ENCODE measurements around the gene SLC24A4.

The SLC24A4 gene

DNA sequence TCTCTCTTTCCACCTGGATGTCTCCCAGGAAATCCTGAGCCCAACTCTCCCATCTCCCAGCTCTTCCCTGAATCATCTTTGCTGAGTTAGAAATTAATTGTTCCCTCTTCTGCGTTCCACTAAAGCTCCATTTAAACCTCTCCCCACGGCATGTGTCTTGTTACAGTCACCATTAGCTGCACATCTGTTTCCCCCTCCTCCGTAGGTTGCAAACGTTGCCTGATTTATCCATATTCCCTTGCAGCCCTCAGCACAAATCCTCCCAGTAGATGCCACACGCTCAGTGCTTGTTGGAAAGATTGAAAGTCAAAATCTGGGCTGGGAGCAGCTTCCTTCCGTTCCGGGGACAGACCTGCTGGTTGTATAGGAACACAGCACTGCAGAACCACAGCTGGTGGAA is 90.4 kb downstream of the SLC24A4 start:
- H3K9me3 ChIP-seq (ENCODE audit: control insufficient read depth, insufficient read depth, low read length) = no peaks in the 10 kb centered on the region

DNA sequence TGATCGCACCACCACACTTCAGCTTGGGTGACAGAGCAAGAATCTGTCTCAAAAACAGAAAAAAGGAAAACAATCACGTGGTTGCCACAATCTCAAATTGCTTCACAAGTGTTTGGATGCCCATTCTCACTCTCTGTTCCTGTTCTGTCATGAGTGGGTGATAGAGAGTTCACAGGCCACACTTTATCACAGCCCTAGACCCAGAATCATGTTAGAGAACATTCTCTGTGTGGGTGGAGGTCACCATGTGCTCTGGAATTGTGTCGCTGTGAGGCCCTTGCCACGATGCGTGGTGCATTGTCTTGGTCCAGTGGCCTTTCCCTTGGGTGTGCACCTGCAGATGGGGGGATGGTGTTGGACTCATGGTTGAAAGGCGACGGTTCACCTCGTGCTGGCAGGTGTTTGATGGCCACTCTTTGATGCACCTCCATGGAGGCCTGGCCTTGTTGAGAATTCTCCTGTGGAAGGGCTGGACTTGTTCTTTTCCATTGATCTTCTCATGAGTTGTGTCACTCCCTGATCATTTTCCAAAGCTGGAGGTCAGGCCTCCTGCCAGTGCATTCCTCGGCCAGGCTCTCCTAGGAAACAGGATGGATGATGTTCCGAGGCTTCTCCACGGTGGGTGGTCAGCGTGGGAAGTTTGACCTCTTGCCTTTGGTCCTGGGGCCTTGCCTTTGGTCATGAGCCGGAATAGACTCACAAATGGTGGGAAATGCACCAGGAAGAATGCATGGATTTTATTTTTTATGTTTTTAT is 91.9 kb downstream of the SLC24A4 start:
- H3K9ac ChIP-seq (ENCODE audit: low read depth, low read length) = no peak overlapping the region
- H3K9me3 ChIP-seq (ENCODE audit: control insufficient read depth, insufficient read depth, low read length) = no peaks in the 10 kb centered on the region
- no peaks in the 10 kb centered on the region for H3K36me3 ChIP-seq (ENCODE audit: insufficient read depth, low read length)
- no peaks in the 10 kb centered on the region for H3K4me1 ChIP-seq (ENCODE audit: insufficient read depth, low read length)

More for the DNA sequence above, 90.4 kb downstream of the SLC24A4 start:
- Histone ChIP-seq H3K36me3 (ENCODE audit: insufficient read depth, low read length) (no peaks in the 10 kb centered on the region), H3K9ac (ENCODE audit: low read depth, low read length) (no peak overlapping the region), H3K4me1 (ENCODE audit: insufficient read depth, low read length) (no peaks in the 10 kb centered on the region)

DNA sequence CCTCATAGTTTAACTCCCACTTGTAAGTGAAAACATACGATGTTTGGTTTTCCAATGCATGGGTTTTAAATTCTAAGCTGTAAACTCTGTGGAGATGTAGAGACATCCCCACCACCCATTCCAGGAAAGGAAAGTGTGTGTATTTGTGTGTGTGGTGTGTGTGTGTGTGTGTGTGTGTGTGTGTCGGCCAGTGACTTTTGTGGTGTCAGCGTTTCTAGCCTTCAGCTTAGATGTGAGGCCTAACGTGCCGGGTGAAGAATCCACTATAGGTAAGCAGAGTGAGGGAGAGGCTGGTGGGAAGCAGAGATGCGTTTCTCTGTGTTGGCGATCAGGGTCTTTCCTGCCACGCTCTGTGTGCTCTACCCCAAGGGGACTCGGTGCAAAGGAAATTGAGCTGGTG is 93.0 kb downstream of the SLC24A4 start:
- H3K9ac ChIP-seq (ENCODE audit: low read depth, low read length) = no peak overlapping the region
- H3K4me1 ChIP-seq (ENCODE audit: insufficient read depth, low read length) = no peaks in the 10 kb centered on the region
- H3K36me3 ChIP-seq (ENCODE audit: insufficient read depth, low read length) = no peaks in the 10 kb centered on the region
- no peaks in the 10 kb centered on the region for H3K9me3 ChIP-seq (ENCODE audit: control insufficient read depth, insufficient read depth, low read length)

DNA sequence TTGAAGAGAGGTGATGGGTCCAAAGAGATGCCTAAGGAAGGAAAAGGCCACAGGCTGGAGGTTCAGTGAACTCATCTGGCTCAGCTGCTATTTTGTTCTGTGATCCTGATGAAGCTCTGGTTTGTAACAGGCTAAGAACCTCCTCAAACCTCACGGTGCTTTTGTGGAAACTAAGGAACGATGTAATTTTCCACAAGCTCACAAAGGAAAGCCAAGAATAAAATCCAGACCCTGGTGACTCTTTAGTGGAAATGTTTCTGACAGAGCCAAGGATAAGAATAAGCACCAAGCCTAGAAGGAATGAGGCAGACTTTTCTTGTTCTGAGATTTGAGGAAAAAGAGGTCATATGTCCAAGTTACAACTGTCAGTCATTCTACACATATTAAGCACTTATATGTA is 93.6 kb downstream of the SLC24A4 start:
- Histone ChIP-seq H3K4me1 (ENCODE audit: insufficient read depth, low read length) (no peaks in the 10 kb centered on the region), H3K36me3 (ENCODE audit: insufficient read depth, low read length) (no peaks in the 10 kb centered on the region), H3K9me3 (ENCODE audit: control insufficient read depth, insufficient read depth, low read length) (no peaks in the 10 kb centered on the region), H3K9ac (ENCODE audit: low read depth, low read length) (no peak overlapping the region)

DNA sequence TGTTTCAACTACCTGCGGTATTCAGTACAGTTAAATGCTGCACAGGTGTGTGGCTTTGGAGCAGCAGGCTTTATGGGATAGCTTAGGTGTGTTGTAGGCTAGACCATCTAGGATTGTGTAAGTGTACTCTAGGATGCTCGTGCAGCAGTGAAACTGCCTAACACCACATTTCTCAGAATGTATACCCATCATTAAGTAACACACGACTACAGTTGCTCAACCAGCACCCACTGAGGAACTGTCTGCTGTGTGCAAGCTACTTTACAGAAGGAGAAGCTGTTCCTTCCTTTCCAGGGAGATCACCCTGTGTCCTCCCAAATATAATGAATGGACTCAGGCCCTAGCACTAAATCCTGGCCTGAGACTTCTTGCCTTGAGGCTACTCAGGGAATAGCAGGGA is 94.8 kb downstream of the SLC24A4 start:
- no peaks in the 10 kb centered on the region for H3K36me3 ChIP-seq (ENCODE audit: insufficient read depth, low read length)
- no peaks in the 10 kb centered on the region for H3K4me1 ChIP-seq (ENCODE audit: insufficient read depth, low read length)
- H3K9me3 ChIP-seq (ENCODE audit: control insufficient read depth, insufficient read depth, low read length) = no peaks in the 10 kb centered on the region
- H3K9ac ChIP-seq (ENCODE audit: low read depth, low read length) = no peak overlapping the region

DNA sequence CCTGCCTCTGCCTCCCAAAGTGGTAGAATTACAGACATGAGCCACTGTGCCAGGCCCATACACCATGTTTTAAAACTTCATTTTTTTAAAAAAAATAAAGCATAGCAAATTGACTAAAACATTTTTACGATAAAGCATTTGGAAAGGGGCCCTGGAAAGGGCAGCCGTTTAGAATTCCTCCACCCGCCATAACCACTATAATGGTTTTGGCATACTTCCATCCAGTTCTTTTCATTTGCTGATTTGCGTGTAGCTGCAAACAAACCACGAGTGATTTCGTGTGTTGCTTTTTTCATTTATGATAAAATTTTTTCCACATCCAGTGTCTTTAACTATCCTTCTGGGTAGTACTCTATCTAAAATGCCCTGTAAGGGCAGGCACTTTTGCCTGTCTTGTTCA is 98.8 kb downstream of the SLC24A4 start:
- Histone ChIP-seq H3K4me1 (ENCODE audit: insufficient read depth, low read length) (no peaks in the 10 kb centered on the region), H3K9ac (ENCODE audit: low read depth, low read length) (no peak overlapping the region), H3K36me3 (ENCODE audit: insufficient read depth, low read length) (no peaks in the 10 kb centered on the region), H3K9me3 (ENCODE audit: control insufficient read depth, insufficient read depth, low read length) (no peaks in the 10 kb centered on the region)

DNA sequence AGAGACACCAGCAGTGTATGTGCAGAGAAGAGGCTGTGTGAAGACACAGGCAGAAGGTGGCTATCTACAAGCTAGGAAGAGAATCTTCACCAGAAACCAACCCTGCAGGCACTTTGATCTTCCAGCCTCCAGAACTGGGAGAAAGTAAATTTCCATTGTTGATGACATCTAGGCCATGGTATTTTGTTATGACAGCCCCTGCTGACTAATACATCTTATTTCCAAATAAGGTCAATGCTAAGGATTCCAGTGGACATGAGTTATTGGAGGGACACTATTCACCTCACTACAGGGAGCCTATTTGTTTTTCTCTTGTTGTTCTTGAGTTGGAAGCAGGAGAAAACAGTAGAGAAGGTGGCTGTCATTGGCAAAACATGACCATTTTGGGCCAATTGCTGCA is 102.1 kb downstream of the SLC24A4 start:
- Histone ChIP-seq H3K9me3 (ENCODE audit: control insufficient read depth, insufficient read depth, low read length) (no peaks in the 10 kb centered on the region), H3K9ac (ENCODE audit: low read depth, low read length) (no peak overlapping the region), H3K36me3 (ENCODE audit: insufficient read depth, low read length) (no peaks in the 10 kb centered on the region), H3K4me1 (ENCODE audit: insufficient read depth, low read length) (no peaks in the 10 kb centered on the region)

DNA sequence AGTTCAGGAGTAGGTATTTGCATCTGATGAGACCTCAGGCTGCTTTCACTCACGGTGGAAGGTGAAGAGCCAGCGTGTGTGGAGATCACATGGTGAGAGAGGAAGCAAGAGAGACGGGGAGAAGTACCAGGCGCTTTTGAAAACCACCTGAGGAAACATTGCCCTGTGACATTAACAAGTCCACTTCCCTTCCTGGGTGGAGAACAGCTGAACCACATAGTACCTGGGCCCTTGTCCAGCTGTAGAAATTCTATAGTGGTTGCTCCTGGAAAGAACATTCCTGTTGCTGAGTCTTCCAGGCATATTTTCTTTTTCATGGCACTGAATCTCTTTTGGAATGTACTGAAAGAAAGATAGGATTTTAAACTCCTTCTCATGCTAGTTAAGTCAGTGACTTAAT is 103.3 kb downstream of the SLC24A4 start:
- Histone ChIP-seq H3K4me1 (ENCODE audit: insufficient read depth, low read length) (no peaks in the 10 kb centered on the region), H3K9me3 (ENCODE audit: control insufficient read depth, insufficient read depth, low read length) (no peaks in the 10 kb centered on the region), H3K9ac (ENCODE audit: low read depth, low read length) (no peak overlapping the region), H3K36me3 (ENCODE audit: insufficient read depth, low read length) (no peaks in the 10 kb centered on the region)

DNA sequence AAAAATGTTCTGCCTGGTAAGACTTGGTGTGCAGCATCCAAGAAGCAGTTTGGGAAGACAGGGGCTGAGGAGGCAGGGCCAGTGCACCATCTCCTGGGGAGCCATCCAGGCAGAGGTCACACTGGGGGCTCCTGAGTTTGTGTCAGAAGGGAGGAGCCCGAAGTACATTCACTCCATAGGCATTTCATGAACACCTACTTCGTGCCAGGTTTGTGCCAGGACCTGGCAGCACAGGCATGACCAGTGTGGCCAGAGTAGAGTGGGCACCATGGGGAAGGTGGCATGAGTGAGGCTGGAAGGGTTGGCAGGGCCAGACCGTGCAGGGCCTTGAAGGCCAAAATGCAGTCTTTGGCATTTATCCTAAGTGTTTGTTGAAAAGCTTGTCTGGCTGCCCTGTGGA is 104.1 kb downstream of the SLC24A4 start:
- H3K9ac ChIP-seq (ENCODE audit: low read depth, low read length) = no peak overlapping the region
- no peaks in the 10 kb centered on the region for H3K36me3 ChIP-seq (ENCODE audit: insufficient read depth, low read length)
- no peaks in the 10 kb centered on the region for H3K9me3 ChIP-seq (ENCODE audit: control insufficient read depth, insufficient read depth, low read length)
- H3K4me1 ChIP-seq (ENCODE audit: insufficient read depth, low read length) = no peaks in the 10 kb centered on the region

DNA sequence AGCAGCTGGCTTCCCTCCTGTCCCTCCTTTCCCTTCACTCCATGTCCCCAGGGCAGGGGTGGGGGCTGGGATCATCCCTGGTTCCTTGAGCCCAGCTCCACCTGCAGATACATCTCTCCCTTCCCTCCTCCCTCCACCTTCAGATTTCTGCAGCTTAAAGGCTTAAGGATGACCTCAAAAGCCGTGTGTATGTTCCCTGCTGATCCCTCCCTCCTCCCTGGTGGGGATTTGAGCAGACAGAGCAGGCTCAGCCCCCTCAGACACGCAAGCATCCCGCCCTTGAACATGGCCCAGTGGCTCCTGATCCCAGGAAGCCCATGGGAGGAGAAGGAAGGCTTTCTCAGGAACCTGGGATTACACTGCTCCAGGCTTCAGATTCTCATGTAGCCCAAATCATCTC is 107.7 kb downstream of the SLC24A4 start:
- H3K4me1 ChIP-seq (ENCODE audit: insufficient read depth, low read length) = no peaks in the 10 kb centered on the region
- no peak overlapping the region for H3K9ac ChIP-seq (ENCODE audit: low read depth, low read length)
- no peaks in the 10 kb centered on the region for H3K9me3 ChIP-seq (ENCODE audit: control insufficient read depth, insufficient read depth, low read length)
- no peaks in the 10 kb centered on the region for H3K36me3 ChIP-seq (ENCODE audit: insufficient read depth, low read length)

DNA sequence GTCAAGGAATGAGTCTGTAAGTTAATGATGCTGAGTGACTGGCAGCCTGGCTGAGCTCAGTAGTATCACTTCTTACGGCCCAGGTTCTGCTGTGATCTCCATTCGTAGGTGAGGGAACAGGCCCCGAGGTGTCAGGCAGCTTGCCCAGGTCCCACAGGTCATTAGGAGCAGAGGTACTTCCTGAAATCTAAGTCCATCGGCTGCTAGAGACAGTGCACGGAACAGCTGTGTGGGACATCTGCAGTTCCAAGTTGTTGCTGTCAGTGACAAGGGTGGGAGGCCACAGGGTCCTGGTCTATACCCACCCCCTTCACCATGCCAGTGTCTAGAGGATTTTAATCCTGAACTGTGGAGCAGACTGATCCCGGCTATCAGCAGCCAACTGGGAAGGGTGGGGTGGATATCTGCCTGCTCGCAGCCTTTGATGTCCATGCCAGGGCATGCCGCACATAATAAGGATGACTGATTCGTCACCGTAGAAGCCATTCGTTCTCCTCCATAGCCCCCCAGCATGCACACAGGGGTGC is 108.3 kb downstream of the SLC24A4 start:
- H3K4me1 ChIP-seq (ENCODE audit: insufficient read depth, low read length) = no peaks in the 10 kb centered on the region

DNA sequence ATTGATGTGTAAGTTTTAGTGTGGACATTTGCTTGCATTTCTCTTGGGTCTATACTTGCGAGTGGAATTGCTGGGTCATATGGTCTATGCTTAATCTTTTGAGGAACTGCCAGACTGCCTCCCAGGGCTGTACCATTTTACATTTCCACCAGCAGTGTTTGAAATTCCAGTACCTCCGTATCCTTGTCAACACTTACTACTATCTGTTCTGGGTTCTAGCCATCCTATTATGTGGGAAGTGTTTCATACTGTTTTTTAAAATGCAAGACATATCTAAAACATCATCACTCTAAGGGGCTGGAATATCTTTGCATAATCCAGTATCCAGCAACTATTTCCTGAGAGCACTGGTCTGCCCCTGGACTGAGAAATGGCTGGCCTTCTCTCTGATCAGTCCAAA is 110.4 kb downstream of the SLC24A4 start:
- Histone ChIP-seq H3K36me3 (ENCODE audit: insufficient read depth, low read length) (no peaks in the 10 kb centered on the region), H3K9ac (ENCODE audit: low read depth, low read length) (no peak overlapping the region), H3K9me3 (ENCODE audit: control insufficient read depth, insufficient read depth, low read length) (no peaks in the 10 kb centered on the region), H3K4me1 (ENCODE audit: insufficient read depth, low read length) (no peaks in the 10 kb centered on the region)

More for the DNA sequence above, 108.3 kb downstream of the SLC24A4 start:
- Histone ChIP-seq H3K36me3 (ENCODE audit: insufficient read depth, low read length) (no peaks in the 10 kb centered on the region), H3K9ac (ENCODE audit: low read depth, low read length) (no peak overlapping the region), H3K9me3 (ENCODE audit: control insufficient read depth, insufficient read depth, low read length) (no peaks in the 10 kb centered on the region)

DNA sequence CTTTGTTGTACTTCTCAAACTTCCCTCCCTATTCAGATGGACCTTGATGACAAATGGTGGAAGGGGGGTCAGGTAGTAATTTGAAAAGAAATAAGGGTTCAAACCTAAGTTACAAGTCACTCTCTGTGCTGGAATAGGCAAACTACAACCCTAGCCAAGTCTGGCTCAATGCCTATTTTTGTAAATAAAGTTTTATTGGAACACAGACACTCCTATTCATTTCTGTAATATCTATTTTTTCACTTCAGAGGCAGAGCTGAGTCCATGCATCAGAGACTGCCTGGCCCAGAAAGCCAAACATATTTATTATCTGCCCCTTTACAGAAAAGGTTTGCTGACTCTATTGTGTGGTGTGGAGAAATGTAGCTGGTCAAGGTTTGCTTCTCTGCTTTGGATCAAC is 112.2 kb downstream of the SLC24A4 start:
- Histone ChIP-seq H3K4me1 (ENCODE audit: insufficient read depth, low read length) (no peaks in the 10 kb centered on the region), H3K9ac (ENCODE audit: low read depth, low read length) (no peak overlapping the region), H3K36me3 (ENCODE audit: insufficient read depth, low read length) (no peaks in the 10 kb centered on the region), H3K9me3 (ENCODE audit: control insufficient read depth, insufficient read depth, low read length) (no peaks in the 10 kb centered on the region)

DNA sequence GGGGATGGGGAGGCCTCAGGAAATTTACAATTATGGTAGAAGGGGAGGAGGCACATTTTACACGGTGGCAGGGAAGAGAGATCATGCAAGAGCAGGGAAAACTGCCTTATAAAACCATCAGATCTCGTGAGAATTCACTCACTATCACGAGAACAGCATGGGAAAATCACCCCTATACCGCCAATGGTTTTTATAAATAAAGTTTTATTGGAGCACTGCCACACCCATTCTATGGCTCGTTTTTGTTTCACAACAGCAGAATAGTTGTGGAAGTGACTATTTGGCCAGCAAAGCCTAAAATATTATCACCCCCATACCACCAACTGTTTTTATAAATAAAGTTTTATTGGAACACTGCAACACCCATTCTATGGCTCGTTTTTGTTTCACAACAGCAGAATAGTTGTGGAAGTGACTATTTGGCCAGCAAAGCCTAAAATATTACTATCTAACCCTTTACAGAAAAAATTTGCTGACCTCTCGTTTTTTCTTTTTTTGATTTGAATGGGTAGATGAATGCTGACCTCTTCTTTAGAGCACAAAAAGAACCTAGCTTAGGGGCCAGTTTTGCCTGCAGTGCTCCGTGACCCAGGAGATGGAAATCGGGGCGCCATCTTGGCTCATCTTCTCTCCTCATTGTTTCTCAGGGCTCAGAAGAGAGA is 113.3 kb downstream of the SLC24A4 start:
- no peaks in the 10 kb centered on the region for H3K9me3 ChIP-seq (ENCODE audit: control insufficient read depth, insufficient read depth, low read length)
- no peaks in the 10 kb centered on the region for H3K4me1 ChIP-seq (ENCODE audit: insufficient read depth, low read length)
- no peaks in the 10 kb centered on the region for H3K36me3 ChIP-seq (ENCODE audit: insufficient read depth, low read length)
- no peak overlapping the region for H3K9ac ChIP-seq (ENCODE audit: low read depth, low read length)

DNA sequence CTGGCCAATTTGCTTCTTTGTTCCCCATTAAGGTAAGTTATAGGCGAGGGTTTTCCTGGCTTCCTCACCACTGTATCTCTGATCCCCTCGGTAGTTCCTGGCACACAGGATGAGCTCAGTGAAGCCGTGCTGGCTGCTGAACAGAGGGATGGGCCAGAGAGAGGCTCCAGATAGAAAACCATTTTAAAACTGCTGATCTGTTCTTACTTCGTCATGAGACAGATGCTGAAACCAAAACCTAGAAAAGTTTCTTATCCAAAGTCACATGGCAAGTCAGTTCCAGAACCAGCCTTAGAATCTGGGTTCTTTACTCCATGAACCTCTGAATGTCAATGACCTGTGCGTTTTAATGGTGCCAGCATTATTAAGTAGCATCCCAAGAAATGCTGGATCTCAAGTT is 114.3 kb downstream of the SLC24A4 start:
- Histone ChIP-seq H3K4me1 (ENCODE audit: insufficient read depth, low read length) (no peaks in the 10 kb centered on the region), H3K36me3 (ENCODE audit: insufficient read depth, low read length) (no peaks in the 10 kb centered on the region), H3K9me3 (ENCODE audit: control insufficient read depth, insufficient read depth, low read length) (no peaks in the 10 kb centered on the region), H3K9ac (ENCODE audit: low read depth, low read length) (no peak overlapping the region)

Data from ES-I3 (cell line).